MG63 (cell line): ENCODE data around the gene RFT1. TPM values are rescaled to one million over a fixed set of nuclear protein-coding genes. Genes with fewer than 3 reads are reported as not detected.

Experiments used
- DNase-seq: peaks from one replicate; pipeline ENCODE4 v3.0.0-alpha.2; 2020
- H3K27me3 ChIP-seq: fragments of 250-450 bp; sonication (Bioruptor Pico); 2 replicates; pipeline ENCODE4 v1.5.1; 2020; ENCODE audit warnings: mild to moderate bottlenecking, moderate library complexity
- H3K36me3 ChIP-seq: fragments of 250-450 bp; sonication (Bioruptor Pico); 2 replicates; pipeline ENCODE4 v1.5.1; 2020; ENCODE audit warnings: mild to moderate bottlenecking, moderate library complexity
- H3K4me3 ChIP-seq: fragments of 250-450 bp; sonication (Bioruptor Pico); 2 replicates; pipeline ENCODE4 v1.5.1; 2020; ENCODE audit warnings: mild to moderate bottlenecking, moderate library complexity
- H3K9me3 ChIP-seq: fragments of 250-450 bp; sonication (Bioruptor Pico); 2 replicates; pipeline ENCODE4 v1.5.1; 2020; ENCODE audit warnings: mild to moderate bottlenecking, moderate library complexity
- total RNA-seq: library from RNA; depleted of rRNA; stranded (reverse); fragments of >200 nt; shearing (Covaris generic); gene quantifications from 2 replicates; pipeline ENCODE4 v1.2.3, GENCODE V29; 2014; ENCODE audit warnings: low replicate concordance

Gene RFT1
- total RNA-seq, 1 experiment from 2014 or later, result 17.4 TPM

- H3K9me3 ChIP-seq, result no peaks in the 10 kb centered on the region
- no peak for DNase-seq
- H3K27me3 ChIP-seq, result no peaks in the 10 kb centered on the region
- no peak overlapping the region for H3K4me3 ChIP-seq
- H3K36me3 ChIP-seq, result peaks cover 17% of the 10 kb centered on the region
These were observed 15.7 kb downstream of the RFT1 start for GRCh38 chr3:53114412-53115074.

- H3K9me3 ChIP-seq, result no peaks in the 10 kb centered on the region
- peak; percentile 41 for DNase-seq
- H3K4me3 ChIP-seq, result no peak overlapping the region
- peaks cover 19% of the 10 kb centered on the region for H3K36me3 ChIP-seq
- H3K27me3 ChIP-seq, result no peaks in the 10 kb centered on the region
These were observed 16.2 kb downstream of the RFT1 start for GRCh38 chr3:53114011-53114400.

GRCh38 chr3:53113293-53114010, 16.8 kb downstream of the RFT1 start:
- no peaks in the 10 kb centered on the region for H3K27me3 ChIP-seq
- DNase-seq, result no peak
- no peaks in the 10 kb centered on the region for H3K9me3 ChIP-seq
- H3K36me3 ChIP-seq, result peaks cover 21% of the 10 kb centered on the region
- H3K4me3 ChIP-seq, result no peak overlapping the region

DNA sequence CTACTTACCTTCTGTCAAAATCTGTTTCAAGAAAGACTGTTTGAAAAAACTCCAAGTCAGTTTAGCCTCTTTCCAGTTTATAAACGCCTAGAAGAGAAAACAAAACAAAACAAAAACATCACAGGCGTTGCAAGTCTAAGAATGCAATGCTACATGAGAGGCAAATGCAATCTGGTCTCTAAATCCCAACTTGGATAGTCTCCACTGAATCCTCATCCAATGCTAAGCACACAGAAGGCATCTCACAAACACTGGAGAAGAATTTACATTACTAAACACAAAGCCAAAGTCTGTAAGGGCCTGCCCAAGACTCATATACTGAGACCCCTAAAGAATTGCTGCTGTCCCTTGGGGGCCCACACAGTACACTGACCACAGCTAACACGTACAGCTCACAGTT, 18.4 kb downstream of the RFT1 start:
- H3K36me3 ChIP-seq, result peaks cover 17% of the 10 kb centered on the region
- no peak for DNase-seq
- H3K4me3 ChIP-seq, result no peak overlapping the region
- no peaks in the 10 kb centered on the region for H3K9me3 ChIP-seq
- no peaks in the 10 kb centered on the region for H3K27me3 ChIP-seq

DNA sequence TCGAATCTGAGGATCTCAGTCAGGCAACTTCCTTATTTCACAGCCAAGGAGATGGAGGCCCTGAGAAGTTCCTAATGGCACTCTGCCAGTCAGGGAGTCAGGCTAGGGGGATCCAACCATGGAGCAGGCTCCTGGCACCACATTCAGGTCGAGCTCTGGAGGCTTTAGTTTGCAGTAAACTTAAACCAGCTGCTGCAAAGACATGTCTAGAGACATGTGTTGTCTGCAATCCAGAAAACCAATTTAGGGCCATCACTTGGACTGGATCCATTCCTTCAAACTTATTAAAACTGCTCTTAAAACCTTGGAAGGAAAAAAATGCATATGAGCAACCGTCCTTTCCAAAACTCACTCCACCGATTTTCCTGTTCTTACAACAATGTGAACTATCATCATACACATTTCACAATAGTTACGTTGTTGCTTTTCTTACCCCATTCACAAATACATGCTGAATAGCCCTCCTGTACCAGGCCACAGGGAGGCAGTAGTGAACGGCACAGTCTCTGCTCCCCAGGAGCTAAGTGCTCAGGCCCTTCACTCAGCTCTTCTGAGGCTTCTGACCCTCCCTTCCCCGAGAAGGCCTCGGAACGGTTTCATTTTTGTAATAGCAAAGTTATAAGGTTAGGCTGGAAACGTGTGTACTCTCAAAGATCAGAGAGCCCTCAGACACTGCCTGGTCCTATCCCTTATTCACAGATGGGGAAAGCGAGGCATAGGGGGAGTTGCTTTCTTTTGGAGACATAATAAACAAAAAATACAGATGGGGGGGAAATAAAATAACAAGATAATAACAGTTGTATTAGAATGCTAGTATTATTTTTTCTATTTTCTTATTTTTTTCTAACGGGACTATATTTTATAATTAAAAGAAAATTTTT, 20.1 kb downstream of the RFT1 start:
- H3K36me3 ChIP-seq, result peaks cover 15% of the 10 kb centered on the region
- no peak overlapping the region for H3K4me3 ChIP-seq
- peak; percentile 17 for DNase-seq
- no peaks in the 10 kb centered on the region for H3K9me3 ChIP-seq
- H3K27me3 ChIP-seq, result no peaks in the 10 kb centered on the region

DNA sequence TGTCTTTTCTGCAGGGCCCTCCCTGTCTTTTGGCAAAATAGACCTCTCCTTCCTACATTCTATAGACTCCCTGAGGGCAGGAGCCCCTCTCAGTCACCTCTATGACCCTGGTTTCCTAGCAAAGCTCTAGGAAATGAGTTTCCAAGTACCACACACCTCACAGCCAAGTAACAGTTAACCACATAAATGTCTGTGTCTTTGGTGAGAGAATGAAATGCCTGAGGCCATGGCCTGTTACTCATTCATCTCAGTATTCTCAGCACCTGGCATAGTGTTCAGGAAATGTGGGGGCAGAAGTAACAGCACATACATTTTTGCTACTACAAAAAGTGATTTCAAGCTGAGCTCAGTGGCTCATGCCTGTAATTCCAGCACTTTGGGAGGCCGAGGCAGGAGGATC, 21.0 kb downstream of the RFT1 start:
- Histone ChIP-seq H3K4me3 (no peak overlapping the region), H3K9me3 (no peaks in the 10 kb centered on the region), H3K36me3 (peaks cover 15% of the 10 kb centered on the region), H3K27me3 (no peaks in the 10 kb centered on the region)
- DNase-seq, result peak; percentile 52

GRCh38 chr3:53104762-53105161, 25.5 kb downstream of the RFT1 start:
- no peaks in the 10 kb centered on the region for H3K9me3 ChIP-seq
- H3K36me3 ChIP-seq, result peaks cover 7% of the 10 kb centered on the region; the same call in 1 of the 2 replicates
- no peak overlapping the region for H3K4me3 ChIP-seq
- no peaks in the 10 kb centered on the region for H3K27me3 ChIP-seq
- no peak for DNase-seq

- H3K9me3 ChIP-seq, result no peaks in the 10 kb centered on the region
- peaks cover 2% of the 10 kb centered on the region; the same call in 1 of the 2 replicates for H3K36me3 ChIP-seq
- no peaks in the 10 kb centered on the region for H3K27me3 ChIP-seq
- no peak overlapping the region for H3K4me3 ChIP-seq
- no peak for DNase-seq
These were observed 26.6 kb downstream of the RFT1 start for GRCh38 chr3:53103397-53104296.

DNA sequence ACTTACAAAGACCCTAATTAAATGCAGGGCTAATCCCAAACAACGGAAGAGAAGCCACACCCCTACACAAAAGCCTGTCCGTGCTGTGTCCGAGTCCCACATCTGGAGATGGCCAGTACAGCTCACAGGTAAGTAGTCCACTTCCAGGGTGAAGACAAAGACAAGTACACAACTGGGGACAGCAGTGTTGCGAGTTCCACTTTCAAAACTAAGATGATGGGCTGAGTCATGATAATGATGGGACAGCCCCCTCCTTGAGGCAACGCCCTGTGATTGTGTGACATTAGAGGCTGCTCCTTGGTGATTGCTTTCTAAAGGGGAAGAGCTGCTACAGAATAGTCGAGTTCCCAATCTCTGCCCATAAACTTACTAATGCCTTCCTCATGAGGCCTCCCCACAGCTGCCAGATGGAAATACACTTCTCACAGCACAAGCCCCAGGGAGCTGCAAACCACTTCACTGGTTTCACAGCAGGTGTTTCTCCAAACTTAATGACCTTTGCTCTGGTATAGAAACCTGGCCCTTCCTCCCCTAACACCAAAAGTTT, 27.6 kb downstream of the RFT1 start:
- Histone ChIP-seq H3K36me3 (peaks cover 2% of the 10 kb centered on the region; the same call in 1 of the 2 replicates), H3K27me3 (no peaks in the 10 kb centered on the region), H3K4me3 (no peak overlapping the region), H3K9me3 (no peaks in the 10 kb centered on the region)
- DNase-seq, result no peak

- no peak overlapping the region for H3K4me3 ChIP-seq
- H3K27me3 ChIP-seq, result no peaks in the 10 kb centered on the region
- DNase-seq, result no peak
- peaks cover 2% of the 10 kb centered on the region; the same call in 1 of the 2 replicates for H3K36me3 ChIP-seq
- H3K9me3 ChIP-seq, result no peaks in the 10 kb centered on the region
These were observed 28.3 kb downstream of the RFT1 start for GRCh38 chr3:53101956-53102355.

GRCh38 chr3:53100818-53101466, 29.3 kb downstream of the RFT1 start:
- Histone ChIP-seq H3K27me3 (no peaks in the 10 kb centered on the region), H3K9me3 (no peaks in the 10 kb centered on the region), H3K4me3 (no peak overlapping the region), H3K36me3 (peaks cover 2% of the 10 kb centered on the region; the same call in 1 of the 2 replicates)
- no peak for DNase-seq

DNA sequence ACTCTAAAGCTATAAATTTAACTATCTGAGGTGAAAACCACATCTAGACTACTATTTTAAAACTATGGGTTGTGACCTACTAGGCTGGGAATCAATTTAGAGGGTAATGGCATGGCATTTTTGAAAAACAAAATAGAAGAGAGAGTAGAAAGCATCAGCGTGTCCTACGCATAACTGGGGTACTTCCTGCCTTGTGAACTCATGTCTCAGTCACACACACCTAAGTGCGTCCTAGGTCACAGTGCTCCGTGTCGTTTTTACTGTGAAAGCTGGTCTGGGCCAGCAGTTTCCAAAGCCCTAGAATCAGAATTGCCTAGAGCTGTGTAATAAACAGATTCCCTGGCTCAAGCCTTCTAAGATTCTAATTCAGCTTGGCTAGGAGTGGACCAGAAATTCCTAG, 32.3 kb downstream of the RFT1 start:
- Histone ChIP-seq H3K4me3 (no peak overlapping the region), H3K9me3 (no peaks in the 10 kb centered on the region), H3K27me3 (no peaks in the 10 kb centered on the region), H3K36me3 (no peaks in the 10 kb centered on the region)
- DNase-seq, result no peak

GRCh38 chr3:53092942-53093341, 37.3 kb downstream of the RFT1 start:
- no peaks in the 10 kb centered on the region for H3K9me3 ChIP-seq
- no peak for DNase-seq
- H3K36me3 ChIP-seq, result no peaks in the 10 kb centered on the region
- H3K27me3 ChIP-seq, result no peaks in the 10 kb centered on the region
- H3K4me3 ChIP-seq, result no peak overlapping the region

DNA sequence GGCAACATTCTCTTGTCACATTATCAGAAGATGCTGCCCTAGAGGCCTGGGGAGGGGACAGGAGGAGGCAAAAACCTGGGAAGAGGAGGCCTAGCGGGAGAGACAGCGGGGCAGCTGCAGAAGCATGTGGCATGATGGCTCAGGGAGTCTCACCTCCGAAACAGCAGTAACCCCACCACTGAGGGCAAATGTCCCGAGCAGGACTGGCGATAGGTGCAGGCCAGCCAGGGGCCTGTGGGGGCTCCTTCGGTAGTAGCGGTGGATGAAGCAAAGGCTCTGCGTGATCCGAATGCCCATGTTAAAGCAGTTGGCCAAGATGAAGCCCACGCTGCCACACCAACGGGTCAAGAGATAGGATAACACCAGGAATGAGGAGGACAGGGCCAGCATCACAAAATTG, 38.0 kb downstream of the RFT1 start:
- Histone ChIP-seq H3K4me3 (no peak overlapping the region), H3K36me3 (no peaks in the 10 kb centered on the region), H3K9me3 (no peaks in the 10 kb centered on the region)

GRCh38 chr3:53091011-53091410, 39.2 kb downstream of the RFT1 start:
- no peak overlapping the region for H3K4me3 ChIP-seq
- no peaks in the 10 kb centered on the region for H3K9me3 ChIP-seq
- no peaks in the 10 kb centered on the region for H3K27me3 ChIP-seq
- H3K36me3 ChIP-seq, result no peaks in the 10 kb centered on the region
- no peak for DNase-seq

More for the DNA sequence above, 38.0 kb downstream of the RFT1 start:
- H3K27me3 ChIP-seq, result no peaks in the 10 kb centered on the region
- DNase-seq, result no peak

- no peaks in the 10 kb centered on the region for H3K27me3 ChIP-seq
- H3K36me3 ChIP-seq, result no peaks in the 10 kb centered on the region
- H3K9me3 ChIP-seq, result no peaks in the 10 kb centered on the region
- no peak for DNase-seq
- no peak overlapping the region for H3K4me3 ChIP-seq
These were observed 40.7 kb downstream of the RFT1 start for GRCh38 chr3:53089511-53089910.
